ENCODE results near the gene FABP1.

Gene FABP1

DNA sequence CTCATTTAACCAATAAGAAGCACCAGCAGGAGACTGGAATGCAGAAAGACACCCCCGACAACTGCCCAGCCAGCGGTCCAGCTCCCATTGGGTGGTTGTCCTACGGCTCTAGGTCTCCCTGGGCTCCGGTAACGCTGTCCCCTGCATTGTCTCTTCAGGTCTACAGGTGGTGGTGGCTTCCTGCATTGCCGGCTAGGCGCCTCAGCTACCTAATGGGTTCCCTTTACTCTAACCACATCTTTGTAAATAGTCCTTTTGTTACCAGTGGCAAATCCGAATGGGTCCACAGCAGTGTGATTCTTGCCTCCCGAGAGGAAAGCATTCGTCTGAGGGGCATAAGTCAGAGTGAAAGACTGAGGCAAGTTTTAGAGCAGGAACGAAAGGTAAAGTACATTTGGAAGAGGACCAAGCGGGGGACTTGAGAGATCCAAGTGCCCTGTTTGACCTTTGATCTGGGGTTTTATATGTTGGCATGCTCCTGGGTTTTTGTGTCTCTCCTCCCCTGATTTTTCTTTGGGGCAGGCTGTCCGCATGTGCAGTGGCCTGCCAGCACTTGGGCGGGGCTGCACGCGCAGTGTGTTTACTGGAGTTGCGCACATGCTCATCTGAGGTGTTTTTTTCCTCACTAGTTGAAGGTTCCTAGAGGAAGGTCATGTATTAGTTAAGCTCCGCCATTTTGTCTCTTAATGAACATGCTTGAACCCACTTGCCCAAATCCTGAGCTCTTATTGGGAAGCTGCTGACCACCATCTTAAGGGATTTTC lies 11.0 kb downstream of the FABP1 start:
- TF ChIP-seq CTCF (IDR thresholded peaks at IDR 0.05): no peak
- no peak overlapping the region for H3K4me3 ChIP-seq
- H3K9me3 ChIP-seq: no peaks in the 10 kb centered on the region
- intact Hi-C loops (cut with DNase I; ENCODE audit: low total_unique reads): no loop called here
- H3K4me1 ChIP-seq: no peaks in the 10 kb centered on the region
- no peaks in the 10 kb centered on the region for H3K36me3 ChIP-seq
- no peak overlapping the region for H3K27ac ChIP-seq
- H3K27me3 ChIP-seq: peaks cover 0 to 4% of the 10 kb centered on the region in 2 donors
- DNase-seq: no peak

- Histone ChIP-seq H3K27me3 (peaks cover 0 to 3% of the 10 kb centered on the region in 2 donors), H3K36me3 (no peaks in the 10 kb centered on the region), H3K4me3 (no peak overlapping the region), H3K9me3 (no peaks in the 10 kb centered on the region), H3K4me1 (no peaks in the 10 kb centered on the region), H3K27ac (no peak overlapping the region)
- intact Hi-C loops (cut with DNase I; ENCODE audit: low total_unique reads): no loop called here
- DNase-seq: no peak
- TF ChIP-seq CTCF (IDR thresholded peaks at IDR 0.05): no peak
Observed at GRCh38 chr2:88115825-88116518, 11.9 kb downstream of the FABP1 start.

DNA sequence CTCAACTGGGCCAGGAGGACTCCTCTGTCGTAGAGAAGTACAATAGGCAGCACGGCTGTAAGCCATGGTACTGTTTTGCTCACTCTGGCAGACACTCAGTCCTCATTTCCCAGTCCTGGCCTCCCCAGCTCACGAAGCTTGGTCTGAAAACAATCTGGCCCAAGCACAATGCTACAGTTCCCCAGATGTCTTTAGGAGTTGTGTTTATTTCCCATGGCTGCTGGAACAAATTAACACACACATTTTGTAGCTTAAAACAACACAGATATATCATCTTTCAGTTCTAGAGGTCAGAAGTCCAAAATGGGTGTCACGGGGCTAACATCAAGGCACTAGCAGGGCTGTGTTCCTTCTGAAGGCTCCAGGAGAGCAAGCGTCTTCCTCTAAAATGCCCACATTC lies 13.0 kb downstream of the FABP1 start:
- Histone ChIP-seq H3K27ac (no peak overlapping the region), H3K4me3 (no peak overlapping the region), H3K4me1 (no peaks in the 10 kb centered on the region), H3K9me3 (no peaks in the 10 kb centered on the region), H3K27me3 (no peaks in the 10 kb centered on the region), H3K36me3 (no peaks in the 10 kb centered on the region)
- TF ChIP-seq CTCF (IDR thresholded peaks at IDR 0.05): no peak
- DNase-seq: no peak
- intact Hi-C loops (cut with DNase I; ENCODE audit: low total_unique reads): no loop called here

DNA sequence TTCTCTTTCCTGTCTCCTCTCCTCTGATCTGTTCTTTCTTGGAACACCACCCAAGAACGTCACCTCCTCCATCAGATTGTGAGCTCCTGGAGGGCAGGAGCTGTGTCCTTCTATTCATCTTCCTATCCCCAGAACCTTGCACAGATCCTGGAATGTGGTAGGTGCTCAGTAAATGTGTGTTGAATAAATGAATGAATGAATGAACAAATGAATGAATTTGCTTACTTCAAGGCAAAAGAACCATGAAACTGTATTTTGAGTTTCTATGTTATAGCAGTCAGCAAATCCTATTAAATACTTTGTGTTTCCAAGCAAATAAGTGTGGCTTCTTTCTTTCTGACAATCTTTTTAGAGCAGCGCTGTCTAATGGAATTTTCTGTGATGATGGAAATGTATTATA lies 14.8 kb downstream of the FABP1 start:
- TF ChIP-seq CTCF (IDR thresholded peaks at IDR 0.05): no peak
- Histone ChIP-seq H3K9me3 (no peaks in the 10 kb centered on the region), H3K4me1 (no peaks in the 10 kb centered on the region), H3K36me3 (no peaks in the 10 kb centered on the region), H3K27ac (no peak overlapping the region), H3K4me3 (no peak overlapping the region), H3K27me3 (no peaks in the 10 kb centered on the region)
- intact Hi-C loops (cut with DNase I; ENCODE audit: low total_unique reads): no loop called here
- DNase-seq: no peak

- intact Hi-C loops (cut with DNase I; ENCODE audit: low total_unique reads): no loop called here
- Histone ChIP-seq H3K27ac (no peak overlapping the region), H3K36me3 (no peaks in the 10 kb centered on the region), H3K4me3 (no peak overlapping the region), H3K9me3 (no peaks in the 10 kb centered on the region), H3K27me3 (peaks cover 0 to under 1% of the 10 kb centered on the region in 2 donors), H3K4me1 (no peaks in the 10 kb centered on the region)
- DNase-seq: no peak
- no peak for TF ChIP-seq CTCF (IDR thresholded peaks at IDR 0.05)
Observed at GRCh38 chr2:88110830-88111229, 17.0 kb downstream of the FABP1 start.
